Peyer's patch (tissue), 4 donors: ENCODE results near the gene RASAL2.

Experiments
- POLR2A ChIP-seq, 2 donors: fragments of 450-650 bp; IDR thresholded peaks; one replicate each; pipeline ENCODE4 v1.5.1; 2017; ENCODE audit warnings: antibody characterized with exemption in 2 of 2, mild to moderate bottlenecking in 2 of 2, moderate library complexity in 2 of 2
- TF ChIP-seq, protein P1 (sequence below), 6 experiments: fragments of 450-650 bp in 4 of 6; fragments of 200-600 bp in 2 of 6; sonication (generic) in 1 of 6; IDR thresholded peaks; one replicate each; pipeline ENCODE4 v1.5.1; 2017 to 2019; ENCODE audit warnings: antibody characterized with exemption in 6 of 6, mild to moderate bottlenecking in 3 of 6, moderate library complexity in 1 of 6

DNA sequence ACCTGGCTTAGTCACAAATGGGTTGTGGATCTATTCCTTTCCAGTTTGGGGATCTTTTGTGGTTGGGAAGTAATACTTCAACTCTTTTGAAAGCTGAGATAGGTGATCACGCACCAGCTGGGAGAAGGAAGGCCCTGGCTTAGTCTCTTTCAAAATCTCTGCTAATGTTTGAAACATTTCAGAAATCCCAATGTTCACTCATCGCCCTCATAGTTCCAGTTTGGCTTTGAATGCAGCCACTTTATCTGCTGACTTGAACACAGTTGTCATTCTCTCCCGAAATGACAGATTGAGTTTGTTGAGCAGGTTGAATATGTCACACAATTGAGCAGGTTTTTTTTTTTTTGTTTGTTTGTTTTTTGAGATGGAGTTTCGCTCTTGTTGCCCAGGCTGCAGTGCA, 24.6 kb downstream of the RASAL2 start:
- TF ChIP-seq, protein P1, sequence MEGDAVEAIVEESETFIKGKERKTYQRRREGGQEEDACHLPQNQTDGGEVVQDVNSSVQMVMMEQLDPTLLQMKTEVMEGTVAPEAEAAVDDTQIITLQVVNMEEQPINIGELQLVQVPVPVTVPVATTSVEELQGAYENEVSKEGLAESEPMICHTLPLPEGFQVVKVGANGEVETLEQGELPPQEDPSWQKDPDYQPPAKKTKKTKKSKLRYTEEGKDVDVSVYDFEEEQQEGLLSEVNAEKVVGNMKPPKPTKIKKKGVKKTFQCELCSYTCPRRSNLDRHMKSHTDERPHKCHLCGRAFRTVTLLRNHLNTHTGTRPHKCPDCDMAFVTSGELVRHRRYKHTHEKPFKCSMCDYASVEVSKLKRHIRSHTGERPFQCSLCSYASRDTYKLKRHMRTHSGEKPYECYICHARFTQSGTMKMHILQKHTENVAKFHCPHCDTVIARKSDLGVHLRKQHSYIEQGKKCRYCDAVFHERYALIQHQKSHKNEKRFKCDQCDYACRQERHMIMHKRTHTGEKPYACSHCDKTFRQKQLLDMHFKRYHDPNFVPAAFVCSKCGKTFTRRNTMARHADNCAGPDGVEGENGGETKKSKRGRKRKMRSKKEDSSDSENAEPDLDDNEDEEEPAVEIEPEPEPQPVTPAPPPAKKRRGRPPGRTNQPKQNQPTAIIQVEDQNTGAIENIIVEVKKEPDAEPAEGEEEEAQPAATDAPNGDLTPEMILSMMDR (IDR thresholded peaks at IDR 0.05), result no peak
- TF ChIP-seq POLR2A (IDR thresholded peaks at IDR 0.05), result no peak
